Stimulated activated effector memory CD8-positive, alpha-beta T cell treated with anti-CD3 and anti-CD28 coated beads, Interleukin-12 subunit alpha, Interleukin-12 subunit beta, amount 100 ng/mL, for 72 hours (primary cell): Measurements from ENCODE around the gene NMT1.

Experiments
- ATAC-seq: fragments of 150-1000 bp; cut with Tn5 transposase; 2 replicates; pipeline ENCODE4 v1.10.0; 2021
- DNase-seq, 2 donors: peaks; one replicate each; pipeline ENCODE4 v3.0.0; 2021 to 2022; ENCODE audit warnings: low spot score in 2 of 2
- H3K27ac Mint-ChIP-seq: one replicate; pipeline ENCODE4 v1.8.0; 2022; ENCODE audit warnings: mild to moderate bottlenecking, mixed read lengths
- H3K36me3 Mint-ChIP-seq: one replicate; pipeline ENCODE4 v1.8.0; 2022; ENCODE audit warnings: mild to moderate bottlenecking, mixed read lengths
- H3K4me1 Mint-ChIP-seq: one replicate; pipeline ENCODE4 v1.8.0; 2022; ENCODE audit warnings: mixed read lengths
- H3K4me3 Mint-ChIP-seq: one replicate; pipeline ENCODE4 v1.8.0; 2022; ENCODE audit warnings: mild to moderate bottlenecking, mixed read lengths
- H3K9me3 Mint-ChIP-seq: one replicate; pipeline ENCODE4 v1.8.0; 2022; ENCODE audit warnings: mixed read lengths

The NMT1 gene

DNA sequence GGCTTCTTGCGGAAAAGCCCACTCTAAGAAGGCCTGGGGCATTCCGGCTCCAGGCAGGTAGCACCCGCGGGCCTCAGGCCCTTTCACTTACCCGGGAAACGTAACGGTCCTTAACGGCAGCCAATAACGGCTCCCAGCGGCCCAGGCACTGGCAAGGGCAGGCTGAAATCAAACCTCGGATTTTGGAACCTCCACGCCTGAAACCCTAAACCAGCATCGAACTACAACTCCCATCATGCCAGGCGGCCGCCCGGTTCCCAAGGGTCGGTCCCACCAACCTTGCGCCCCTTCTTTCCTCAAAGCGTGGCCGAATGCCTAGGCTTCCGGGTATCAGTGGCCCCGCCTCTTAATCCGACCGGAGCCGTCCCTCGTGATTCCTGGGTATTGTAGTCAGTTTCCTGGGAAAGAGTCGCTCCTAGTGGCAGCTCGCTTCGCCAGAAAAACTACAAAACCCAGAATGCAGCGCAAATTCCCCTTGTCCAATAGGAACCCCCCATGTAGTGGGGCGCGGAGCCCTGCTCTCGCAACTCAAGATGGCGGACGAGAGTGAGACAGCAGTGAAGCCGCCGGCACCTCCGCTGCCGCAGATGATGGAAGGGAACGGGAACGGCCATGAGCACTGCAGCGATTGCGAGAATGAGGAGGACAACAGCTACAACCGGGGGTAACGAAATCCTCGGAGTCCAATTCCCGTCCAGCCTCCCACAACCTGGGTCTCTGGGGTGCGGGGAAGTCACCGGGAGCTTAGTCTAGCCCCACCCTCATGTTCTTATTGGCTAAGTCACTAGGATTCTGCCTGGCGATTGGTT is at the start of gene NMT1:
Gene NMT1, plus strand, starts transcription at position 521 of the 809 bp plus-strand sequence. Its CDS starts 13 bp downstream, at position 534.
- ATAC-seq: peak; percentile 95

DNA sequence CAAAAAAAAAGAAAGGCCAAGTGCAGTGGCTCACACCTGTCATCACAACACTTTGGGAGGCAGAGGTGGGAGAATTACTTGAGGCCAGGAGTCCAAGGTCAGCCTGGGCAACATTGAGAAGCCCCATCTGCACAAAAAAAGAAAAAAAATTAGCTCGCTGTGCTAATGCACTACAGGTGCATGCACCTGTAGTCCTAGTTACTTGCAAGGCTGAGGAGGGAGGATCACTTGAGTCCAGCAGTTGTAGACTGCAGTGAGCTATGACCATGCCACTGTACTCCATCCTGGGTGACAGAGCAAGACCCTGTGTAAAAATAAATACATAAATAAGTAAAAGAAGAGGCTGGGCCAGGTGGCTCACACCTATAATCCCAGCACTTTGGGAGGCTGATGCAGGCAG is 49.4 kb upstream of the NMT1 start:
- Mint-ChIP-seq H3K4me3 (no peak overlapping the region), H3K9me3 (no peaks in the 10 kb centered on the region), H3K4me1 (peaks cover 6% of the 10 kb centered on the region), H3K27ac (no peak overlapping the region), H3K36me3 (no peaks in the 10 kb centered on the region)
- ATAC-seq: no peak
- DNase-seq: no peak

More for the DNA sequence above, at the start of gene NMT1:
- Mint-ChIP-seq H3K4me1 (peaks cover 41% of the 10 kb centered on the region), H3K9me3 (no peaks in the 10 kb centered on the region), H3K4me3 (peak within 1 kb of the TSS; percentile 97), H3K27ac (peak within 1 kb of the TSS; percentile 99), H3K36me3 (peaks cover 38% of the 10 kb centered on the region)
- DNase-seq: peak; percentile 81 to 97

DNA sequence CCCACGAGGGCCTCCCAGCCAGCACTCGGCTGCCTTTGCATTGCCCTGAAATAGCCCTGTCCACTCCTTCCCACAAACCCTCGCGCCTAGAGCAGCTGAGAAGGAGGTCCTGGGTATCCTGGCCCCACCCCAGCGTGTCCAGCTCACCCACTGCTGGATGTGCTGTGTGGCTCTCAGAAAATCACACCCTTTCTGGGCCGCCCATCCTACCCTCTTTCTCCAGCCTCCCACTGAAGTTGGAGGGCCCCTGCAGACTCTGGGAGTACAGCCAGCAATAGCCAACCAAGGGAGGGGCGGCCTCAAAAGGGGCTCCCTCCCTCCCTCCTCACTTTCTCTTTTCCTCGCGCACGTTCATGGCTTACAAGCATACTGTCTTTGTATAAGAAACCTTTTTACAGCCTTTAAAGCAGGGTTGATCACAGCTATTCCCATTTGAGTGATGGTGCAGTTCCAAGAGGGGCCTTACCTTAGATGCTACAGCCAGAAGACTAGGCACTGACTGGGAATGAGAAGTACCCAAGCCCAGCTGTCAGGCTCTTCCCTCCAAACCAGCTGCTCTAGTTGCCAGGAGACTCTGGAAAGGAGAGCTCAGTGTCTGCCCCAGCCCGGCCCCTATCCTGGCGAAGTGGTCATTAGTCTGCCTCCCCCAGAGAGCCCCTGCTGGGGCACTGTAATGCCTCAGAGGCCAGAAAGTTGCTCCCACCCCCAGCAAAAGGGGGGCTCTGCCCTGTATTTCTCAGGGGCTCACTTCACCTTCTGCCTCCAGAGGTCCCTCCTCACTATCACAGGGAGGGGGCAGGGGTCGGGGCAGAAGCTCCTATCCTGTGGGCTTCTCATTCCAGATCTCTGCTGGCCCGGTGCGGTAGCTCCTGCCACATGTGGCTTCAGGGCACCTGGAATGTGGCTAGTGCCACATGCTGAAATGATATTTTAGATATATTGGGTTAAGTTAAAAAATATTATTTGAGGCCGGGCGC is 47.8 kb upstream of the NMT1 start:
- Mint-ChIP-seq H3K27ac (no peak overlapping the region), H3K4me1 (peaks cover 2% of the 10 kb centered on the region), H3K36me3 (no peaks in the 10 kb centered on the region), H3K9me3 (no peaks in the 10 kb centered on the region), H3K4me3 (no peak overlapping the region)
- ATAC-seq: no peak
- DNase-seq: no peak

DNA sequence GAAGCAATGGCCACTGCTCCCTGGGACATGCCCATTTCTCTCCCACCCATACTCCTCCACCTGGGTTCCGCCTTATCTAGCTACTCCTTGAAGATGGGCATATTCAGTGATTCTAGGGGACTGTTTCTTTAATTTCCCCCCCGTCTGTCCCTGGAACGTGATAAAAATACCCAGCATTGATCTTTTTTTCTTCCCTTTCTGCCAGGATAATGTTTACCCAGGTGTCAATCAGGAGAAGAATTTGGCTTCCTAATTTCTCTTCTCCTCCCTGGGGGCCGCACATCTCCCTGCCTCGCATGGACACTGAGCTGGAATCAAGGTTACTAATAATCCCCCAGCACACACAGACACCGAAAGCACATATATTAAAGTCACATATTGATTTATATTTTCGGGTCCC is 44.9 kb upstream of the NMT1 start:
- ATAC-seq (no peak), DNase-seq (no peak)
- Mint-ChIP-seq H3K36me3 (peaks cover 3% of the 10 kb centered on the region), H3K27ac (no peak overlapping the region), H3K9me3 (no peaks in the 10 kb centered on the region), H3K4me3 (no peak overlapping the region), H3K4me1 (peaks cover 25% of the 10 kb centered on the region)

DNA sequence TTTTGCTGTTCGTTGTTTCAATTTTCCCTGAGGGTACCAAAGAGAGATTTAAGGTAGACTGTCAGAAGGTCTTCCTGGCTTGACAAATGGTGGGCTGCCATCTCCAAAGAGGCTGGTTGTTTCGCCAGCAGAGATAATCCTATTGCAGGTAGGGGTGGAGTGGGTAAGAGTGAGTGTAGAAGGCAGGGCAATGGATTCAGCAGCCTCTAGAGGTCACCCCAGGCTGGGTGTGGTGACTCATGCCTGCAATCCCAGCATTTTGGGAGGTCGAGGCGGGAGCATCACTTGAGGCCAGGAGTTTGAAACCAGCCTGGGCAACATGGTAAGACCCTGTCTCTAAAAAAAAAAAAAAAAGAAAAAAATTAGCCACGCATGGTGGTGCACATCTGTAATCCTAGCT is 44.3 kb upstream of the NMT1 start:
- DNase-seq (no peak), ATAC-seq (no peak)
- no peaks in the 10 kb centered on the region for H3K9me3 Mint-ChIP-seq
- H3K36me3 Mint-ChIP-seq: peaks cover 7% of the 10 kb centered on the region
- peaks cover 31% of the 10 kb centered on the region for H3K4me1 Mint-ChIP-seq
- H3K4me3 Mint-ChIP-seq: no peak overlapping the region
- no peak overlapping the region for H3K27ac Mint-ChIP-seq

DNA sequence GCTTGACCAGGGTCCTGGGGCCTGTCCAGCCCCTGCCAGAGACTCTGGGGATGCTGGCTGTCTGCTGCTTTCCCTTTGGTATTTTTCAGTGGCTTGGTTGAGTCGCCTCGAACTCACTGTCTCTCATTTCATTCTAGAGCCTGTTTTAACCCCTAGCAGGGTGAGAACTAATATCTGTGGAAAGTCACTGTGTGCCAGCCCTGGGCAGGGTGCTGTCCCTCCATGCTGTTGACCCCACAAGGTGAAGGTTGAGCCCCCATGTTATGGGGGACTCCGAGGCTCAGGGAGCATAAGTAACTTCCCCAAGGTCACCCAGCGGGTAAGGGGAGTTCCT is 42.6 kb upstream of the NMT1 start:
- DNase-seq (no peak), ATAC-seq (no peak)
- H3K27ac Mint-ChIP-seq: peak overlapping the region; percentile 91
- peaks cover 13% of the 10 kb centered on the region for H3K36me3 Mint-ChIP-seq
- H3K4me1 Mint-ChIP-seq: peaks cover 31% of the 10 kb centered on the region
- peak overlapping the region; percentile 88 for H3K4me3 Mint-ChIP-seq
- no peaks in the 10 kb centered on the region for H3K9me3 Mint-ChIP-seq

DNA sequence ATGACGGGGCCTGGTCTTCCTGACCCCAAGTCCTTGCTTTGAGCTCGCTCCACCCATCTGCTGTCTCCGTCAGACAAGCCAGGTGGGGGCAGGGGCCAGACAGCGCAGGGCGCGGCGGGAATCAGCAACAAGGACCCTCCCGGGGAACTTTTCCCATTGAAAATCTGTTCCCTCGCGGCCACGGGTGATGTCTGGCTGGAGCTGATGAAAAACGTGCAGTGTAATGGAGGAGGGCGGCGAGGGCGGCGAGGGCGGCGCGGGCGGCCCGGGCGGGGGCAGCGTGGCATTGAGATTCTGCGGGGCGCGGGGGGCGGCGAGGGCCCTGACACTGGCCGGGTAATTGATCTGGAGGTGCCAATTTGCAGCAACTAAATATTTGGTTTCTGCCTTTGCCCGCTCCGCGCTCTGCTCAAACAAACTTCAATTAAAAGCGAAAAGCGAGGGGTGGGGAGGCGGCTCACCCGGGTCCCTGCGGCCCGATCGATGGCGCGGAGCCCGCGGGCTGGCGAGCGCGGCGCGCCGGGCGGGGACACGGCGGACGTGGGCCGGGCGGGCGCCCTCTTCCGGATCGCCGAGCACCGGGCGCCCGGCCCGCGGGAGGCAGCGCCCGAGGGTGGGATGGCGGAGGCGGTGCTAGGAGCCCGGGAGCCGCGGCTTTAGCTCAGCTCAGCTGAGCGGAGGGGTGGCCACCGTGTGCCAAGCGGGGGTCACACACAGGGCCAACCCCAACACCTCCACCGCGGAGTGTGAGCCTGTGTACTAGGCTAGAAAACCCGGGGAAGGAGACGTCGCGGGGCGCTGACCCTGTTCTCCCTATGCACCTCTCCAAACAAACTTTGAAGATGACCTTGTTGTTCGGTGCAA is 42.0 kb upstream of the NMT1 start:
- Mint-ChIP-seq H3K4me3 (peak overlapping the region; percentile 88), H3K9me3 (no peaks in the 10 kb centered on the region), H3K36me3 (peaks cover 19% of the 10 kb centered on the region), H3K27ac (peak overlapping the region; percentile 91), H3K4me1 (peaks cover 31% of the 10 kb centered on the region)
- ATAC-seq: peak; percentile 75
- DNase-seq: peak; percentile 47 to 64

DNA sequence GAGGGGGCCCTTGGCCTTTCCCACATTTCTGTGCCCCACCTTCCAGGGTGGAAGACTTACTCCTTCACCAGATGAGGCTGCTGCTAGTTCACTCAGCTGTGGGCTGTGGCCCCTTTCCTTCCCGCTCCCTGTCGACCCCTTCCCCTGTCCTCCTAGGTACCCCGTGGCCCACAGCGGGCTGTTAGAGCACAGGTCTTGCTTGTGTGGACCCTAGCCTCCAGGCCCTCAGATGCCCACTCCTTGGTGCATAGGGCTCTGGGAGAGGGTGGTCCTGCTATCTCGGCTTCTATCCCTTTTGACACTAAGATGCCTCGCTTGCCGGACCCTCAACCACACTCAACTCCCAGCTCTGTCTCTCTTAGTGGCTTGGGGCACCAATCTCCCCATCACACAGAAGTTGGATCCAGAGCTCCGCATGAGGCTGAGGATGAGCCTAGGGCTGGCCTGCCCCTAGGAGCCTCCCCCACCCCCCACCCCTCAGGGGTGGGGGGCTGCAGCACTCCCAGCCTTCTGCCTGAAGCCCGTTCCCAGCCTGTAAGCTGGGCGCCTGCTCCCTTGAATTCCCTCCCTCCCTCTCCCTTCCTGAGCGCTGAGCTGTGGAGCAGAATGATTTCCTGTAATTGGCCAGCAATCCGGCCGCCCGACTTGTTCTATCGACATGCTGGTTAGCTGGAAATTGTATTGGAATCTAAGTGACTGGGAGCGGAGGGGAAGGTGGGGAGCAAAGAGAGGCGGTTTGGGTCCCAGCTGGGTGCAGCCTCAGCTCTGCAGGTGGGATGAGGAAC is 40.6 kb upstream of the NMT1 start:
- Mint-ChIP-seq H3K9me3 (no peaks in the 10 kb centered on the region), H3K27ac (no peak overlapping the region), H3K4me3 (peak overlapping the region; percentile 88), H3K36me3 (peaks cover 28% of the 10 kb centered on the region), H3K4me1 (peaks cover 31% of the 10 kb centered on the region)
- ATAC-seq (no peak), DNase-seq (no peak)

DNA sequence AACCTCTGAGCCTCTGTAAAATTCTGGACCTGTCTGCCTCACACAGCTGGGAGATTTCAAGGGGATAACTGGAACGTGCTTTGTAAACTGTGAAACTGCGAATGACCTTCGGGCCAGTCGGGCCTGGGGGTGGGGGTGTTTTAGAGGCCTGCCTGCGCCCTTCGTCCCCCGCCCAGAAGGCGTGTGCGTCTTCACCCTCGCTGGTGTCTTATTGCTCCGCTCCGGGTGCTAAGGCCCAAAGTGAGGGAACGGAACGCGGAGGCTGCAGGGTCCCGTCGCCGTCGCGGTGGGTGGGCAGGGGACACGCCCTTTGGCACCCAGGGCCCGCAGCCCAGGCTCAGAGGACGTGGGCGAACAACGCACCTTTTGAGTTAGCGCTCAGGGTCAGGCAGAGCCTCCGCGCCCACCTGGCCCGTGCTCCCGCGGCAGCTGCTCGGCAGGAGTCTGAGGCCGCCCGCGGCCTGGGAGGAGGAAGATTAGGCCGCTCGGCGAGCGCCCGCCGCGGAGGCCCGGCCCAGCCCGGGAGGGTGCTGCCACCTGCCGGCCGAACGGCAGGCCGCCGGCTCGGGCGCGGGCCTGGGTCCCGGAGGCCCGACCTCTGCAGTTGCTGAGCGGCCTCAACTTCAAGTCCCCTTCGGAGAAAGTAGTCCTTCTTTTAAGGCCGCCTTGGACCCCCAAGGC is 39.4 kb upstream of the NMT1 start:
- ATAC-seq: peak; percentile 80
- Mint-ChIP-seq H3K27ac (no peak overlapping the region), H3K4me1 (peaks cover 31% of the 10 kb centered on the region), H3K36me3 (peaks cover 28% of the 10 kb centered on the region), H3K9me3 (no peaks in the 10 kb centered on the region), H3K4me3 (peak overlapping the region; percentile 27)
- DNase-seq: peak; percentile 66 to 80

DNA sequence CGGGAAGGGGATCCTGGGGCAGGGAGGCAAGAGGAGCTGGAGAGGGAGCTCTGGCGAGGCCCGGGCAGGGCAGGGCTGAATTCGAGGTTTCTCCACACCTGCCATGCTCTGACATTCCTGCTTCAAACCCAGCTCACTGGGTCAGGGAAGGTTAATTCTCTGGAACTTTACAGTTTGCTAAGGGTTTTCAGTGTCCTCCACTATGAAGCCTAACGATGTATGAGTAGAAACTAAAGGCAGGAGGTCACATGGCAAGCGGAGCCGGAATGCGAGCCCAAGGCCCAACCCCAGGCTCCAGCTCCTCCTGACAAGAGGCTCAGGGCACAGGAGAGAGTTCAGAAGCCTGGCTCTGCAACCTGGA is 38.8 kb upstream of the NMT1 start:
- peak; percentile 2 for ATAC-seq
- Mint-ChIP-seq H3K9me3 (no peaks in the 10 kb centered on the region), H3K4me3 (peak overlapping the region; percentile 27), H3K36me3 (peaks cover 28% of the 10 kb centered on the region), H3K27ac (no peak overlapping the region), H3K4me1 (peaks cover 31% of the 10 kb centered on the region)
- DNase-seq: no peak

DNA sequence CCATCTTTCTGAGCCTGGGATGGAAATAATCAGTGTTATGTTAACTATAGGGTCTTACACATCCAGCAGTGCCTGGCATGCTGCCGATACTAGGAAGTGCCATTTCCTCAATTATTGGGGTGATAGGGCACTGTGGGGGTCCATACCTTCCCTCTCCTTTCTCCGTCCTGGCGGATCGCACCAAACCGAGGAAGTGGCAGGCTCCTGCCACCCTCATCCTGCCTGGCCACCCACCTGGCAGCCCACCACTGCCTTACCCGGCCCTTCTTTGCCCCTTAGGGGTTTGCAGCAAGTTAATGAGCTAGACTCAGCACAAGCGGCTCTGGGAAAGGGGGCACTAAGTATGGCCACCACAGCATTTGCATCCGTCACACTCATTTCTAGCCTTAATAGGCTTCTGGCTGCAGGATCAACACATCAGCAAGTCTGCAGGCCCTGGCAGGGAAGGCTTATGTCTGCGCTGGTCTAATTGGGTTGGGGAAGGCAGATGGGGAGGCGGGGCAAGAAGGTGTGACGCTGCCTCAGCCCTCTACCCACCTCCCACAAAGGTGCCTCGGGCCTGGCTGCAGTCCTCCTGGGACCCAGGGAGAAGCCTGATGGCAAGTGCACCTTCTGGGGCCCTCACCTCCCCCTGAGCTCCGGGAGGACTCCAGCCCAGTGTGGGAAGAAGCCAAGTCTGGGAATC is 38.3 kb upstream of the NMT1 start:
- DNase-seq (no peak), ATAC-seq (no peak)
- Mint-ChIP-seq H3K9me3 (no peaks in the 10 kb centered on the region), H3K36me3 (peaks cover 28% of the 10 kb centered on the region), H3K4me1 (peaks cover 31% of the 10 kb centered on the region), H3K4me3 (no peak overlapping the region), H3K27ac (no peak overlapping the region)

DNA sequence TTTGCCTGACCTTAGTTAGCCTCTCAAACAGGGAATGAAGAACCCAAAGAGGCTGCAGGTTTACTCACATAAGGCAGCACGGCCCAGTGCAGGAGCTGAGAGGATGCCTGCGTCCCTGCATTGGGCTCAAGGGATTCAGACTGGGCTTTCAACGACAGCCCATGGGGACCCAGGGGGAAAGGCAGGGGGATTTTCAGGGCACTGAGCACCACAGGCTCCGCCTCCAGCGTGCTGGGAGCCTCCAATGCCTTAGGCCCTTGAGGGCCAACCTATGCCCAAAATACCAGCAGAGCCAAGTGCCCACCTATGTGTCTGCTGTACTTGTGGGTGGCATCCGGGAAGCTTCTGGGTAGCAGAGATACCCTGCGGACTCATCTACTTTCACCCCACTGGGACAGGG is 32.0 kb upstream of the NMT1 start:
- no peaks in the 10 kb centered on the region for H3K9me3 Mint-ChIP-seq
- no peak overlapping the region for H3K27ac Mint-ChIP-seq
- no peak overlapping the region for H3K4me3 Mint-ChIP-seq
- peaks cover 39% of the 10 kb centered on the region for H3K36me3 Mint-ChIP-seq
- peaks cover 9% of the 10 kb centered on the region for H3K4me1 Mint-ChIP-seq
- no peak for DNase-seq
- ATAC-seq: no peak

DNA sequence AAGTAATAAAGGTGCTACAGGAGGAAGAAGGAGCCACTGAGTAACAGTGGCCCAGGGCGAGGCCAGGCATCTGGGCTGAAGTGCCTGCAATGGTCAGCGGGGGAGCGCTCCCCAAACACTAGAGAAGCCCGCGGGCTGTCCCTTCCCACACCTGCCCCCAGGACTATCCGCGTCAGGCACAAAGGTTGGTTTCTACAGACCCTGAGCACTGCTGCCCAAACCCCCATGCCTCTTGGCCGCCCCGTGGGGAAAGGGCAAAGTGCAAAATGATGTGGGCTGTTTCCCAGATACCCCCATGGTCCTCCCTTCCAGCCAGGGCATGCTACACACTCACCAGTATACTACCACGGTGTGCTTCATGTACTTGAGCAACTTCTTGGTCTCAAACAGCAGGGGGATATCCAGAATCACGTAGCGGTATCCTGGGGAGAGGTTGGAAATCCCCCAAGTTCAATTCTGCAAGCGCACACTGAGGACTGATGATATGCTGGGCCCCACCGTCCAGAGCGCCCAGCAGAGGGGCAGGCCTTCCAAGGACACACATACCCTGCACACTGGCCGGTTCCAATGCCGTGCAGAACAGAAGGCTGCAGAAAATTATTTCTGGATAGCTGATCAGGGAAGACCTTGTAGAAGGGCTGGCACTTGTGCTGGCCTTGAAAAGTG is 31.2 kb upstream of the NMT1 start:
- Mint-ChIP-seq H3K4me3 (no peak overlapping the region), H3K36me3 (peaks cover 39% of the 10 kb centered on the region), H3K9me3 (no peaks in the 10 kb centered on the region), H3K27ac (no peak overlapping the region), H3K4me1 (peaks cover 15% of the 10 kb centered on the region)
- DNase-seq (no peak), ATAC-seq (peak; percentile 16)
